K562 (cell line): Measurements from ENCODE around the gene MRTFB. TPM values are rescaled to one million over a fixed set of nuclear protein-coding genes. Genes with fewer than 3 reads are reported as not detected.

ENCODE experiments used
- ATAC-seq: fragments of 200-7000 bp; cut with Tn5 transposase; 3 replicates; pipeline ENCODE4 v1.9.1; 2020; ENCODE audit warnings: moderate library complexity
- BruUV-seq: library from RNA; stranded (reverse); fragments of 400-500 nt; replicated peaks from 2 replicates; lab custom pipeline; 2021; lab: Mats Ljungman, UMichigan
- CTCF ChIA-PET: fragments of 300-600 bp; formaldehyde crosslinking; extraction: SDS; loops from one replicate; lab custom pipeline; 2021; ENCODE audit warnings: low intra/inter-chr PET ratio; lab: Yijun Ruan, JAX
- POLR2A ChIA-PET: fragments of 300-600, 350-650 bp; sonication (Branson Sonifier 250); formaldehyde crosslinking; extraction: SDS; loops from one replicate; lab custom pipeline; 2021; ENCODE audit warnings: antibody characterized with exemption, inconsistent platforms; lab: Yijun Ruan, JAX
- DNase-seq, 4 experiments: peaks; one replicate each; pipeline versions ENCODE4 v3.0.0 to v3.0.0-alpha.2; 2011 to 2018; ENCODE audit warnings: low spot score in 3 of 4, mixed read lengths in 3 of 4; ENCODE audit errors: extremely low read depth in 1 of 4
- FAIRE-seq: peaks from 2 replicates; lab custom pipeline; 2011; peaks lifted over from hg19 to GRCh38; lab: Jason Lieb, UNC
- H2AFZ ChIP-seq: 2 replicates; pipeline ENCODE4 v1.6.0; 2011; ENCODE audit warnings: low read depth, low read length, control low read depth, inconsistent platforms
- H3K27ac ChIP-seq: fragments of 200-600 bp; 3 replicates; pipeline ENCODE4 v1.8.0; 2011; ENCODE audit warnings: low read depth, mild to moderate bottlenecking, control low read depth, inconsistent platforms, low read length, moderate library complexity, mixed read lengths; ENCODE audit errors: extremely low read depth
- H3K27me3 ChIP-seq, 2 experiments: fragments of 300-600 bp in 1 of 2; 2 replicates in 1 of 2; 3 replicates in 1 of 2; pipeline versions ENCODE4 v1.6.0 to v1.8.0; 2011; ENCODE audit warnings: inconsistent platforms in 2 of 2, low read length in 2 of 2, mild to moderate bottlenecking in 1 of 2, mixed read lengths in 1 of 2, moderate library complexity in 1 of 2; ENCODE audit not compliant: control insufficient read depth in 2 of 2, insufficient read depth in 2 of 2
- H3K36me3 ChIP-seq: fragments of 300-600 bp; 3 replicates; pipeline ENCODE4 v1.8.0; 2011; ENCODE audit warnings: mild to moderate bottlenecking, low read length, inconsistent platforms; ENCODE audit not compliant: control insufficient read depth, insufficient read depth
- H3K4me1 ChIP-seq, 2 experiments: fragments of 200-600 bp in 1 of 2; replicated peaks in 1 of 2; 2 replicates in 1 of 2; 3 replicates in 1 of 2; pipeline versions ENCODE4 v1.5.1 to v1.8.0; 2011; ENCODE audit warnings: inconsistent platforms in 2 of 2, low read length in 2 of 2, mild to moderate bottlenecking in 1 of 2, mixed read lengths in 1 of 2, moderate library complexity in 1 of 2; ENCODE audit not compliant: control insufficient read depth in 2 of 2, insufficient read depth in 2 of 2
- H3K4me2 ChIP-seq: 2 replicates; pipeline ENCODE4 v1.6.1; 2011; ENCODE audit warnings: low read length, control low read depth, inconsistent platforms, mixed read lengths; ENCODE audit not compliant: insufficient read depth
- H3K4me3 ChIP-seq: fragments of 200-600 bp; sonication (generic), shearing (Covaris generic); 2 replicates; pipeline ENCODE4 v1.5.1; 2016; ENCODE audit warnings: control low read depth, inconsistent platforms
- H3K79me2 ChIP-seq: fragments of 200-600 bp; 3 replicates; pipeline ENCODE4 v1.8.0; 2011; ENCODE audit warnings: low read length, inconsistent platforms; ENCODE audit not compliant: control insufficient read depth, insufficient read depth
- H3K9ac ChIP-seq, 2 experiments: 2 replicates each; pipeline versions ENCODE4 v1.6.0 to v1.6.1; 2011; ENCODE audit warnings: low read depth in 2 of 2, low read length in 2 of 2, control low read depth in 1 of 2, inconsistent platforms in 1 of 2, mild to moderate bottlenecking in 1 of 2, mixed read lengths in 1 of 2; ENCODE audit not compliant: insufficient read depth in 1 of 2
- H3K9me1 ChIP-seq: one replicate; pipeline ENCODE4 v1.6.0; 2011; ENCODE audit warnings: inconsistent platforms, mild to moderate bottlenecking, low read length, moderate library complexity; ENCODE audit not compliant: control insufficient read depth, insufficient read depth
- H3K9me3 ChIP-seq: replicated peaks from 2 replicates; pipeline ENCODE4 v1.5.1; 2011; ENCODE audit warnings: low read depth, low read length, inconsistent platforms; ENCODE audit not compliant: control insufficient read depth, insufficient read depth
- H4K20me1 ChIP-seq: replicated peaks from 2 replicates; pipeline ENCODE4 v1.6.1; 2011; ENCODE audit warnings: low read length, inconsistent platforms, mixed read lengths; ENCODE audit not compliant: control insufficient read depth, insufficient read depth
- NR3C1 ChIP-seq: sonication (generic); formaldehyde crosslinking; IDR thresholded peaks from 2 replicates; pipeline ENCODE4 v1.8.1; 2022; ENCODE audit warnings: missing genetic modification reagents
- ZKSCAN3 ChIP-seq: fragments of 250-450 bp; sonication (Bioruptor Pico); IDR thresholded peaks from 2 replicates; pipeline ENCODE4 v1.4.0; 2020
- ZNF609 ChIP-seq: sonication (generic); formaldehyde crosslinking; IDR thresholded peaks from 2 replicates; pipeline ENCODE4 v1.8.1; 2023; ENCODE audit warnings: missing genetic modification reagents, mild to moderate bottlenecking, borderline replicate concordance
- WGBS: fragments of 100-300 bp; shearing (Covaris generic); methylation state at CpG from one replicate; pipeline ENCODE4 v1.1.6; 2016; ENCODE audit warnings: low coverage, mixed read lengths; ENCODE audit not compliant: insufficient coverage; ENCODE audit errors: missing lambda C conversion rate; 5-methylcytosine and 5-hydroxymethylcytosine counted together
- in situ Hi-C: fragments of 300-500 bp; cut with MboI; formaldehyde crosslinking; loops from 4 replicates; pipeline ENCODE4 v1.15.0; 2018; ENCODE audit warnings: inconsistent platforms, mixed read lengths
- intact Hi-C: fragments of 100-400 bp; cut with micrococcal nuclease; formaldehyde crosslinking; loops from 2 replicates; pipeline ENCODE4 v1.14.2; 2022
- polyA plus RNA-seq, 8 experiments: library from polyadenylated mRNA; depleted of rRNA in 4 of 8; stranded (reverse) in 5 of 8; unstranded in 3 of 8; fragments of >200 nt; fragmentation: Nextera tagmentation in 2 of 8; fragmentation: Illumina TruSeq in 1 of 8; extraction: Ambion mirVana in 2 of 8; extraction: Trizol in 1 of 8; gene quantifications; 2 replicates each; pipeline versions ENCODE4 v1.2.1 to v1.2.3, GENCODE V29; 2011 to 2014; ENCODE audit warnings: inconsistent platforms in 1 of 8, missing spikeins in 1 of 8
- total RNA-seq, 7 experiments: library from RNA; depleted of rRNA in 6 of 7; stranded (reverse); fragments of >200 nt in 6 of 7; fragmentation: Illumina TruSeq in 2 of 7; extraction: Trizol in 2 of 7; gene quantifications; 2 replicates each; pipeline versions ENCODE4 v1.2.1 to v1.2.3, GENCODE V29; 2011 to 2021; ENCODE audit warnings: low replicate concordance in 1 of 7

MRTFB gene
- total and polyA plus RNA-seq, 9 of the 15 experiments (the other 6 are each of a cell fraction or from before 2014, with no cell fraction given), result 2.2 to 12.7 (median 7.0) TPM

- no peaks in the 10 kb centered on the region for H3K9me3 ChIP-seq
- BruUV-seq, result no TSS peak
- H4K20me1 ChIP-seq, result no peaks in the 10 kb centered on the region
- no peak for DNase-seq
- intact Hi-C loops (no loop called here), in situ Hi-C loops (no loop called here)
- 91% methylated on average over 1 of the region's 1 CpG for WGBS
- no peak overlapping the region for H2AFZ ChIP-seq
- H3K4me2 ChIP-seq, result no peak overlapping the region
- ChIA-PET CTCF (no interaction called here), POLR2A (interaction anchor here (0.7 to 1.0 kb wide), 3 partner anchors 12 to 41 kb away, joined by 3 read pairs; no protein-coding TSS in a partner anchor)
- H3K79me2 ChIP-seq, result peaks cover 12% of the 10 kb centered on the region; the same call in 2 of the 3 replicates
- no peaks in the 10 kb centered on the region for H3K27me3 ChIP-seq
- no peak for TF ChIP-seq NR3C1 (CRISPR knock-in tag)
- TF ChIP-seq ZNF609 (CRISPR knock-in tag), result no peak
- TF ChIP-seq ZKSCAN3 (CRISPR knock-in tag), result no peak
- FAIRE-seq, result no peak
- H3K9ac ChIP-seq, result no peak overlapping the region
- H3K27ac ChIP-seq, result no peak overlapping the region
- no peak for ATAC-seq
- H3K9me1 ChIP-seq, result no peaks in the 10 kb centered on the region
- no peaks in the 10 kb centered on the region; a peak in 1 of 5 replicates for H3K4me1 ChIP-seq
- 0 out of 3 replicates have a peak, but pooled peaks cover 2% of the 10 kb centered on the region for H3K36me3 ChIP-seq
- H3K4me3 ChIP-seq, result no peak overlapping the region
Observed at GRCh38 chr16:14087181-14087580, 16.1 kb downstream of the MRTFB start.
